K562 (cell line): ENCODE data around the gene TSPAN32. TPM values are rescaled to one million over a fixed set of nuclear protein-coding genes. Genes with fewer than 3 reads are reported as not detected.

Experiments
- ATAC-seq: fragments of 200-7000 bp; cut with Tn5 transposase; 3 replicates; pipeline ENCODE4 v1.9.1; 2020; ENCODE audit warnings: moderate library complexity
- BruUV-seq: library from RNA; stranded (reverse); fragments of 400-500 nt; replicated peaks from 2 replicates; lab custom pipeline; 2021; lab: Mats Ljungman, UMichigan
- CTCF ChIA-PET: fragments of 300-600 bp; formaldehyde crosslinking; extraction: SDS; loops from one replicate; lab custom pipeline; 2021; ENCODE audit warnings: low intra/inter-chr PET ratio; lab: Yijun Ruan, JAX
- POLR2A ChIA-PET: fragments of 300-600, 350-650 bp; sonication (Branson Sonifier 250); formaldehyde crosslinking; extraction: SDS; loops from one replicate; lab custom pipeline; 2021; ENCODE audit warnings: antibody characterized with exemption, inconsistent platforms; lab: Yijun Ruan, JAX
- DNase-seq, 4 experiments: peaks; one replicate each; pipeline versions ENCODE4 v3.0.0 to v3.0.0-alpha.2; 2011 to 2018; ENCODE audit warnings: low spot score in 3 of 4, mixed read lengths in 3 of 4; ENCODE audit errors: extremely low read depth in 1 of 4
- FAIRE-seq: peaks from 2 replicates; lab custom pipeline; 2011; peaks lifted over from hg19 to GRCh38; lab: Jason Lieb, UNC
- H2AFZ ChIP-seq: 2 replicates; pipeline ENCODE4 v1.6.0; 2011; ENCODE audit warnings: low read depth, low read length, control low read depth, inconsistent platforms
- H3K27ac ChIP-seq: fragments of 200-600 bp; 3 replicates; pipeline ENCODE4 v1.8.0; 2011; ENCODE audit warnings: low read depth, mild to moderate bottlenecking, control low read depth, inconsistent platforms, low read length, moderate library complexity, mixed read lengths; ENCODE audit errors: extremely low read depth
- H3K27me3 ChIP-seq, 2 experiments: fragments of 300-600 bp in 1 of 2; 2 replicates in 1 of 2; 3 replicates in 1 of 2; pipeline versions ENCODE4 v1.6.0 to v1.8.0; 2011; ENCODE audit warnings: inconsistent platforms in 2 of 2, low read length in 2 of 2, mild to moderate bottlenecking in 1 of 2, mixed read lengths in 1 of 2, moderate library complexity in 1 of 2; ENCODE audit not compliant: control insufficient read depth in 2 of 2, insufficient read depth in 2 of 2
- H3K36me3 ChIP-seq: fragments of 300-600 bp; 3 replicates; pipeline ENCODE4 v1.8.0; 2011; ENCODE audit warnings: mild to moderate bottlenecking, low read length, inconsistent platforms; ENCODE audit not compliant: control insufficient read depth, insufficient read depth
- H3K4me1 ChIP-seq, 2 experiments: fragments of 200-600 bp in 1 of 2; replicated peaks in 1 of 2; 2 replicates in 1 of 2; 3 replicates in 1 of 2; pipeline versions ENCODE4 v1.5.1 to v1.8.0; 2011; ENCODE audit warnings: inconsistent platforms in 2 of 2, low read length in 2 of 2, mild to moderate bottlenecking in 1 of 2, mixed read lengths in 1 of 2, moderate library complexity in 1 of 2; ENCODE audit not compliant: control insufficient read depth in 2 of 2, insufficient read depth in 2 of 2
- H3K4me2 ChIP-seq: 2 replicates; pipeline ENCODE4 v1.6.1; 2011; ENCODE audit warnings: low read length, control low read depth, inconsistent platforms, mixed read lengths; ENCODE audit not compliant: insufficient read depth
- H3K4me3 ChIP-seq: fragments of 200-600 bp; sonication (generic), shearing (Covaris generic); 2 replicates; pipeline ENCODE4 v1.5.1; 2016; ENCODE audit warnings: control low read depth, inconsistent platforms
- H3K79me2 ChIP-seq: fragments of 200-600 bp; 3 replicates; pipeline ENCODE4 v1.8.0; 2011; ENCODE audit warnings: low read length, inconsistent platforms; ENCODE audit not compliant: control insufficient read depth, insufficient read depth
- H3K9ac ChIP-seq, 2 experiments: 2 replicates each; pipeline versions ENCODE4 v1.6.0 to v1.6.1; 2011; ENCODE audit warnings: low read depth in 2 of 2, low read length in 2 of 2, control low read depth in 1 of 2, inconsistent platforms in 1 of 2, mild to moderate bottlenecking in 1 of 2, mixed read lengths in 1 of 2; ENCODE audit not compliant: insufficient read depth in 1 of 2
- H3K9me1 ChIP-seq: one replicate; pipeline ENCODE4 v1.6.0; 2011; ENCODE audit warnings: inconsistent platforms, mild to moderate bottlenecking, low read length, moderate library complexity; ENCODE audit not compliant: control insufficient read depth, insufficient read depth
- H3K9me3 ChIP-seq: replicated peaks from 2 replicates; pipeline ENCODE4 v1.5.1; 2011; ENCODE audit warnings: low read depth, low read length, inconsistent platforms; ENCODE audit not compliant: control insufficient read depth, insufficient read depth
- H4K20me1 ChIP-seq: replicated peaks from 2 replicates; pipeline ENCODE4 v1.6.1; 2011; ENCODE audit warnings: low read length, inconsistent platforms, mixed read lengths; ENCODE audit not compliant: control insufficient read depth, insufficient read depth
- BCOR ChIP-seq: fragments of 450-650 bp; IDR thresholded peaks from 2 replicates; pipeline ENCODE4 v1.6.1; 2016
- C11orf30 ChIP-seq: fragments of 450-650 bp; IDR thresholded peaks from 2 replicates; pipeline ENCODE4 v1.6.1; 2016; ENCODE audit warnings: low read depth, mild to moderate bottlenecking
- FOXJ3 ChIP-seq: sonication (generic); formaldehyde crosslinking; IDR thresholded peaks from 2 replicates; pipeline ENCODE4 v1.4.0; 2020; ENCODE audit warnings: mild to moderate bottlenecking, missing genetic modification reagents
- GTF2F1 ChIP-seq: IDR thresholded peaks from 2 replicates; pipeline ENCODE4 v1.6.1; 2011; ENCODE audit warnings: low read depth, low read length, improper control_type of control experiment
- HDAC3 ChIP-seq: fragments of 450-650 bp; IDR thresholded peaks from 2 replicates; pipeline ENCODE4 v1.6.1; 2018; ENCODE audit warnings: borderline replicate concordance, mild to moderate bottlenecking, moderate library complexity; ENCODE audit not compliant: partially characterized antibody
- KDM5B ChIP-seq: fragments of 200-600 bp; sonication (generic); IDR thresholded peaks from 2 replicates; pipeline ENCODE4 v1.6.1; 2012; ENCODE audit warnings: low read depth, mild to moderate bottlenecking, moderate library complexity, low read length, control low read depth, inconsistent platforms; ENCODE audit not compliant: insufficient replicate concordance
- NFRKB ChIP-seq: fragments of 450-650 bp; IDR thresholded peaks from 2 replicates; pipeline ENCODE4 v1.6.1; 2016; ENCODE audit warnings: low read depth
- SMAD3 ChIP-seq: fragments of 450-650 bp; formaldehyde crosslinking; conservative IDR thresholded peaks from 2 replicates; pipeline ENCODE4 v1.4.0; 2020; ENCODE audit warnings: mild to moderate bottlenecking
- TEAD1 ChIP-seq, 2 experiments: fragments of 450-650 bp in 1 of 2; sonication (generic) in 1 of 2; formaldehyde crosslinking; IDR thresholded peaks; 2 replicates each; pipeline versions ENCODE4 v1.4.0 to v1.8.0; 2020 to 2022; ENCODE audit warnings: mild to moderate bottlenecking in 2 of 2, missing genetic modification reagents in 1 of 2
- WGBS: fragments of 100-300 bp; shearing (Covaris generic); methylation state at CpG from one replicate; pipeline ENCODE4 v1.1.6; 2016; ENCODE audit warnings: low coverage, mixed read lengths; ENCODE audit not compliant: insufficient coverage; ENCODE audit errors: missing lambda C conversion rate; 5-methylcytosine and 5-hydroxymethylcytosine counted together
- in situ Hi-C: fragments of 300-500 bp; cut with MboI; formaldehyde crosslinking; loops from 4 replicates; pipeline ENCODE4 v1.15.0; 2018; ENCODE audit warnings: inconsistent platforms, mixed read lengths
- intact Hi-C: fragments of 100-400 bp; cut with micrococcal nuclease; formaldehyde crosslinking; loops from 2 replicates; pipeline ENCODE4 v1.14.2; 2022
- polyA plus RNA-seq, 8 experiments: library from polyadenylated mRNA; depleted of rRNA in 4 of 8; stranded (reverse) in 5 of 8; unstranded in 3 of 8; fragments of >200 nt; fragmentation: Nextera tagmentation in 2 of 8; fragmentation: Illumina TruSeq in 1 of 8; extraction: Ambion mirVana in 2 of 8; extraction: Trizol in 1 of 8; gene quantifications; 2 replicates each; pipeline versions ENCODE4 v1.2.1 to v1.2.3, GENCODE V29; 2011 to 2014; ENCODE audit warnings: inconsistent platforms in 1 of 8, missing spikeins in 1 of 8
- total RNA-seq, 7 experiments: library from RNA; depleted of rRNA in 6 of 7; stranded (reverse); fragments of >200 nt in 6 of 7; fragmentation: Illumina TruSeq in 2 of 7; extraction: Trizol in 2 of 7; gene quantifications; 2 replicates each; pipeline versions ENCODE4 v1.2.1 to v1.2.3, GENCODE V29; 2011 to 2021; ENCODE audit warnings: low replicate concordance in 1 of 7
- TF ChIP-seq, protein P1 (sequence below), 2 experiments: IDR thresholded peaks; 2 replicates each; pipeline ENCODE4 v1.6.1; 2011; ENCODE audit warnings: borderline replicate concordance in 1 of 2, control low read depth in 1 of 2, low read depth in 1 of 2, low read length in 1 of 2, mild to moderate bottlenecking in 1 of 2, mixed read lengths in 1 of 2, moderate library complexity in 1 of 2; ENCODE audit not compliant: insufficient read depth in 1 of 2, insufficient read length in 1 of 2, poor library complexity in 1 of 2, severe bottlenecking in 1 of 2; ENCODE audit errors: extremely low read depth in 1 of 2
- TF ChIP-seq, protein P2 (sequence below): fragments of 450-650 bp; IDR thresholded peaks from 2 replicates; pipeline ENCODE4 v1.6.1; 2016; ENCODE audit warnings: missing biosample characterization, missing genetic modification characterization
- TF ChIP-seq, protein P3 (sequence below): fragments of 250-450 bp; sonication (Bioruptor Pico); IDR thresholded peaks from 2 replicates; pipeline ENCODE4 v1.4.0; 2020; ENCODE audit warnings: mild to moderate bottlenecking, moderate library complexity
- TF ChIP-seq, protein P4 (sequence below): fragments of 250-450 bp; sonication (Bioruptor Pico); IDR thresholded peaks from 2 replicates; pipeline ENCODE4 v1.4.0; 2020; ENCODE audit warnings: mild to moderate bottlenecking, moderate library complexity

Gene TSPAN32
- total and polyA plus RNA-seq, 9 of the 15 experiments (the other 6 are each of a cell fraction or from before 2014, with no cell fraction given): 0.21 to 7.3 (median 2.6) TPM

DNA sequence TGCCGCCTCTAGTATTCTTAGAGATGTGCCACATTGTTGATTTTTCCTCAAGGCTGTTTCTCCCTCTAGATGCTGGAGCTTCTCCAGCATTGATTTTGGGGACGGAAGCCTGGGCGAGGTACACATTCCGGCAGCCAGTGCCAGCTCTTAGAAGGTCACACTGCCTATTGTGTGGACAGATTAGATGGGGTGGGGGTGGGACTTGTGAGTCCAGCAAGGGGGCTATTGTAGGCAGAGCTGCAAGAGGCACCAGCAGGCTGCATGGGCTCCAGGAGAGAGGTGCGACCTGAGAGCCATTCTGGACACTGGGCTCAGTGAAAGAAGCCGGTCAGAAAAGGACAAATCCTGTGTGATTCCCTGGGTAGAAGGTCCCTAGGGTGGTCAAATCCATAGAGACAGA, 12.5 kb upstream of the TSPAN32 start:
- FAIRE-seq (no peak), DNase-seq (no peak), ATAC-seq (no peak)
- Histone ChIP-seq H3K79me2 (no peaks in the 10 kb centered on the region), H3K4me3 (no peak overlapping the region), H3K36me3 (no peaks in the 10 kb centered on the region), H3K27ac (no peak overlapping the region), H3K9me3 (no peaks in the 10 kb centered on the region), H3K4me2 (peak overlapping the region; percentile 18; the same call in 1 of the 2 replicates), H3K27me3 (peaks cover 0 to 24% of the 10 kb centered on the region in 2 experiments; a peak in 2 of 5 replicates), H2AFZ (no peak overlapping the region), H3K9me1 (no peaks in the 10 kb centered on the region), H4K20me1 (no peaks in the 10 kb centered on the region), H3K4me1 (peaks cover 21 to 30% of the 10 kb centered on the region in 2 experiments), H3K9ac (no peak overlapping the region)
- no peak for TF ChIP-seq NFRKB
- no peak for TF ChIP-seq KDM5B
- TF ChIP-seq, protein P1, sequence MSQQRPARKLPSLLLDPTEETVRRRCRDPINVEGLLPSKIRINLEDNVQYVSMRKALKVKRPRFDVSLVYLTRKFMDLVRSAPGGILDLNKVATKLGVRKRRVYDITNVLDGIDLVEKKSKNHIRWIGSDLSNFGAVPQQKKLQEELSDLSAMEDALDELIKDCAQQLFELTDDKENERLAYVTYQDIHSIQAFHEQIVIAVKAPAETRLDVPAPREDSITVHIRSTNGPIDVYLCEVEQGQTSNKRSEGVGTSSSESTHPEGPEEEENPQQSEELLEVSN (IDR thresholded peaks at IDR 0.05; ENCODE audit: borderline replicate concordance in 1 of 2, extremely low read depth in 1 of 2, insufficient read depth in 1 of 2, insufficient read length in 1 of 2, low read depth in 1 of 2, low read length in 1 of 2, poor library complexity in 1 of 2, severe bottlenecking in 1 of 2): no peak
- TF ChIP-seq HDAC3: no peak
- no peak for TF ChIP-seq TEAD1 (CRISPR knock-in tag; IDR thresholded peaks at IDR 0.05)
- TF ChIP-seq GTF2F1: no peak
- TF ChIP-seq, protein P2, sequence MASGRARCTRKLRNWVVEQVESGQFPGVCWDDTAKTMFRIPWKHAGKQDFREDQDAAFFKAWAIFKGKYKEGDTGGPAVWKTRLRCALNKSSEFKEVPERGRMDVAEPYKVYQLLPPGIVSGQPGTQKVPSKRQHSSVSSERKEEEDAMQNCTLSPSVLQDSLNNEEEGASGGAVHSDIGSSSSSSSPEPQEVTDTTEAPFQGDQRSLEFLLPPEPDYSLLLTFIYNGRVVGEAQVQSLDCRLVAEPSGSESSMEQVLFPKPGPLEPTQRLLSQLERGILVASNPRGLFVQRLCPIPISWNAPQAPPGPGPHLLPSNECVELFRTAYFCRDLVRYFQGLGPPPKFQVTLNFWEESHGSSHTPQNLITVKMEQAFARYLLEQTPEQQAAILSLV (tag): no peak
- TF ChIP-seq, protein P3, sequence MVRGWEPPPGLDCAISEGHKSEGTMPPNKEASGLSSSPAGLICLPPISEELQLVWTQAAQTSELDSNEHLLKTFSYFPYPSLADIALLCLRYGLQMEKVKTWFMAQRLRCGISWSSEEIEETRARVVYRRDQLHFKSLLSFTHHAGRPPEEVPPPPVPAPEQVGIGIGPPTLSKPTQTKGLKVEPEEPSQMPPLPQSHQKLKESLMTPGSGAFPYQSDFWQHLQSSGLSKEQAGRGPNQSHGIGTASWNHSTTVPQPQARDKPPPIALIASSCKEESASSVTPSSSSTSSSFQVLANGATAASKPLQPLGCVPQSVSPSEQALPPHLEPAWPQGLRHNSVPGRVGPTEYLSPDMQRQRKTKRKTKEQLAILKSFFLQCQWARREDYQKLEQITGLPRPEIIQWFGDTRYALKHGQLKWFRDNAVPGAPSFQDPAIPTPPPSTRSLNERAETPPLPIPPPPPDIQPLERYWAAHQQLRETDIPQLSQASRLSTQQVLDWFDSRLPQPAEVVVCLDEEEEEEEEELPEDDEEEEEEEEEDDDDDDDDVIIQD (CRISPR knock-in tag): no peak
- TF ChIP-seq BCOR: no peak
- TF ChIP-seq, protein P4, sequence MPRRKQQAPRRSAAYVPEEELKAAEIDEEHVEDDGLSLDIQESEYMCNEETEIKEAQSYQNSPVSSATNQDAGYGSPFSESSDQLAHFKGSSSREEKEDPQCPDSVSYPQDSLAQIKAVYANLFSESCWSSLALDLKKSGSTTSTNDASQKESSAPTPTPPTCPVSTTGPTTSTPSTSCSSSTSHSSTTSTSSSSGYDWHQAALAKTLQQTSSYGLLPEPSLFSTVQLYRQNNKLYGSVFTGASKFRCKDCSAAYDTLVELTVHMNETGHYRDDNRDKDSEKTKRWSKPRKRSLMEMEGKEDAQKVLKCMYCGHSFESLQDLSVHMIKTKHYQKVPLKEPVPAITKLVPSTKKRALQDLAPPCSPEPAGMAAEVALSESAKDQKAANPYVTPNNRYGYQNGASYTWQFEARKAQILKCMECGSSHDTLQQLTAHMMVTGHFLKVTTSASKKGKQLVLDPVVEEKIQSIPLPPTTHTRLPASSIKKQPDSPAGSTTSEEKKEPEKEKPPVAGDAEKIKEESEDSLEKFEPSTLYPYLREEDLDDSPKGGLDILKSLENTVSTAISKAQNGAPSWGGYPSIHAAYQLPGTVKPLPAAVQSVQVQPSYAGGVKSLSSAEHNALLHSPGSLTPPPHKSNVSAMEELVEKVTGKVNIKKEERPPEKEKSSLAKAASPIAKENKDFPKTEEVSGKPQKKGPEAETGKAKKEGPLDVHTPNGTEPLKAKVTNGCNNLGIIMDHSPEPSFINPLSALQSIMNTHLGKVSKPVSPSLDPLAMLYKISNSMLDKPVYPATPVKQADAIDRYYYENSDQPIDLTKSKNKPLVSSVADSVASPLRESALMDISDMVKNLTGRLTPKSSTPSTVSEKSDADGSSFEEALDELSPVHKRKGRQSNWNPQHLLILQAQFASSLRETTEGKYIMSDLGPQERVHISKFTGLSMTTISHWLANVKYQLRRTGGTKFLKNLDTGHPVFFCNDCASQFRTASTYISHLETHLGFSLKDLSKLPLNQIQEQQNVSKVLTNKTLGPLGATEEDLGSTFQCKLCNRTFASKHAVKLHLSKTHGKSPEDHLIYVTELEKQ: no peak
- no peak for TF ChIP-seq C11orf30
- TF ChIP-seq SMAD3 (CRISPR knock-in tag): no peak
- TF ChIP-seq FOXJ3 (CRISPR knock-in tag): no peak
- intact Hi-C loops: no loop called here
- BruUV-seq: no TSS peak
- ChIA-PET CTCF (no interaction called here), POLR2A (interaction anchor here (1.1 kb wide), 1 partner anchor 14 kb away, joined by 3 read pairs; no protein-coding TSS in a partner anchor)
- in situ Hi-C loops: no loop called here
- 36% methylated on average over 6 of the region's 6 CpGs for WGBS
